GM06990 (cell line): Measurements from ENCODE around the gene LMBR1.

ENCODE experiments used
- DNase-seq: peaks from one replicate; pipeline ENCODE4 v3.0.0-alpha.2; 2011; ENCODE audit not compliant: insufficient read length; ENCODE audit errors: extremely low read depth
- H3K27me3 ChIP-seq: replicated peaks from 2 replicates; pipeline ENCODE4 v1.6.0; 2011; ENCODE audit warnings: low read length; ENCODE audit not compliant: control insufficient read depth, insufficient read depth
- H3K36me3 ChIP-seq: 2 replicates; pipeline ENCODE4 v1.5.1; 2011; ENCODE audit warnings: low read length; ENCODE audit not compliant: control insufficient read depth, insufficient read depth
- H3K4me3 ChIP-seq: replicated peaks from 2 replicates; pipeline ENCODE4 v1.5.1; 2011; ENCODE audit warnings: low read depth, mild to moderate bottlenecking, control low read depth, low read length
- TF ChIP-seq, protein P1 (sequence below): IDR thresholded peaks from 2 replicates; pipeline ENCODE4 v1.5.1; 2011; ENCODE audit warnings: low read length, control low read depth, mild to moderate bottlenecking, inconsistent platforms; ENCODE audit not compliant: insufficient read depth, poor library complexity, severe bottlenecking

Gene LMBR1

DNA sequence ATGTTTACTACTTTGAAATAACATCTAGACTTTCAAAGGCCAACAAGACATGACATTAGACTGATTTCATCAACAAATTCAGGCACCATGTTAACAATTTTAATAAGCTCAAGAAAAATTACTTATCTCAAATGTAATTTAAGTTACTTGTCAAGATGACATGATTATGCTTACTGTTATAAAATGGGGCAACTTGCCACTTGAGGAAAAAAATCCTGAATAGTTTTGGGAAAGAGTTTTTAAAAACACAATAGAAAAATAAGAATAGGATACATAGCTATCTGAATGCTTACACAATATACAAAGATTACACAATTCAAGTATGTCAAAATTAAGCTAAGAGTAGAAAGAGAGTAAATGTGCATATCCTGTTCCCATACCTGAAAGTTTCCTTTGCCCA, 167.0 kb downstream of the LMBR1 start:
- Histone ChIP-seq H3K4me3 (no peak overlapping the region), H3K36me3 (no peaks in the 10 kb centered on the region), H3K27me3 (no peaks in the 10 kb centered on the region)
- TF ChIP-seq, protein P1, sequence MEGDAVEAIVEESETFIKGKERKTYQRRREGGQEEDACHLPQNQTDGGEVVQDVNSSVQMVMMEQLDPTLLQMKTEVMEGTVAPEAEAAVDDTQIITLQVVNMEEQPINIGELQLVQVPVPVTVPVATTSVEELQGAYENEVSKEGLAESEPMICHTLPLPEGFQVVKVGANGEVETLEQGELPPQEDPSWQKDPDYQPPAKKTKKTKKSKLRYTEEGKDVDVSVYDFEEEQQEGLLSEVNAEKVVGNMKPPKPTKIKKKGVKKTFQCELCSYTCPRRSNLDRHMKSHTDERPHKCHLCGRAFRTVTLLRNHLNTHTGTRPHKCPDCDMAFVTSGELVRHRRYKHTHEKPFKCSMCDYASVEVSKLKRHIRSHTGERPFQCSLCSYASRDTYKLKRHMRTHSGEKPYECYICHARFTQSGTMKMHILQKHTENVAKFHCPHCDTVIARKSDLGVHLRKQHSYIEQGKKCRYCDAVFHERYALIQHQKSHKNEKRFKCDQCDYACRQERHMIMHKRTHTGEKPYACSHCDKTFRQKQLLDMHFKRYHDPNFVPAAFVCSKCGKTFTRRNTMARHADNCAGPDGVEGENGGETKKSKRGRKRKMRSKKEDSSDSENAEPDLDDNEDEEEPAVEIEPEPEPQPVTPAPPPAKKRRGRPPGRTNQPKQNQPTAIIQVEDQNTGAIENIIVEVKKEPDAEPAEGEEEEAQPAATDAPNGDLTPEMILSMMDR, result no peak
- DNase-seq, result no peak

DNA sequence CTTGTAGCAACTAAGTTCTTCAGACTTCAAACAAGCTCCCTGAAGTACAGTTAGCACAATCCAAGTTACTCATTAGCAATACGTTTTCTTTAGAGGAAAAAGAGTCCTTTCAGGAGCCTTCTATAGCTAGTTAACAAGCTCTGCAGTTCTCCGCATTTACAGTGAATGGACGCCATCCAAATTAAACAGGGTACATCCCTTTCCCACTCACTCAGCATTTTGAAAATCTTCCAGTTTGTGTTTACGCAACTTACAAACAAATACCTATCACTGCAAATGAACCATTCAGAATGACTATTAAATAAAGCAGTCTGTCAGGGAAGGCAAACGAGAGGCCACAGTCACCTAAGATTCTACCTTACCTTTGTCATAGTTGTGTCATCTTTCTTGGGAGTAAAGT, 167.9 kb downstream of the LMBR1 start:
- Histone ChIP-seq H3K27me3 (no peaks in the 10 kb centered on the region), H3K36me3 (no peaks in the 10 kb centered on the region), H3K4me3 (no peak overlapping the region)
- DNase-seq, result no peak
- TF ChIP-seq, protein P1, result no peak

DNA sequence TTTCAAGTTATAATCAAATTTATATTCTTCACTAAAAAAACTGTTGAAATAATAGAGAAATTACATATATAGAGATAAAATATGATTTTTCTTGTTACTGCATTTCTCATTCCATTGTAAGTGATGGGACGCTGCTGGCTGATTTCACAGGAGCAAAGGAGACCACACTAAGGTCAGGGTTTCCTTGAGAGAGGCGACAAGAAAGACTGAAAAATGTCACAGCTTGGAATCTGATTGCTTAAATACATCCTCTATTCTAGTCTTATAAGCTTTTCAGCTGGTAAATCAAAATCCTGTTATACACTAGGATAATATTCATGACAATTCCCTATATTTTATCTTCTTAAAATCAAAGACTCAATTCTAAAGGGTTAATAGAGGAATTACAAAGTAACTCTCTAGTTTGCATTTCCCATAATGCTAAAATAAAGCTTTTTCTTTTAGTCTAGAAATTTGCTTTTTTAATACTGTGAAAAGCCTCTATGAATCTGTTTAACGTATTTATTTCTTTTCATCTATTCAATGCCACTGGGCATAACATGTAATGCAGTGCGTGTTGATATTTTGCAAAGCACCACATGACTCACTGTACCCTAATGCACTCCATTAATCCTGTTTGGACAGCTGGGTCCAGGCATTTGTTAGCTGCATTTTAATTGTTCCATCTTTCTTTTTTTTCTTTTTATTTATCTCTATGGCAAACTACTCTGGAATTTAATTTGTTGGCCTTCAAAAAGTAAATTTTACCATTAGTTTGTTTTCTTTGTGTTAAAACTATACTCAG, 170.7 kb downstream of the LMBR1 start:
- Histone ChIP-seq H3K36me3 (no peaks in the 10 kb centered on the region), H3K27me3 (no peaks in the 10 kb centered on the region), H3K4me3 (no peak overlapping the region)
- no peak for DNase-seq
- TF ChIP-seq, protein P1, result no peak

DNA sequence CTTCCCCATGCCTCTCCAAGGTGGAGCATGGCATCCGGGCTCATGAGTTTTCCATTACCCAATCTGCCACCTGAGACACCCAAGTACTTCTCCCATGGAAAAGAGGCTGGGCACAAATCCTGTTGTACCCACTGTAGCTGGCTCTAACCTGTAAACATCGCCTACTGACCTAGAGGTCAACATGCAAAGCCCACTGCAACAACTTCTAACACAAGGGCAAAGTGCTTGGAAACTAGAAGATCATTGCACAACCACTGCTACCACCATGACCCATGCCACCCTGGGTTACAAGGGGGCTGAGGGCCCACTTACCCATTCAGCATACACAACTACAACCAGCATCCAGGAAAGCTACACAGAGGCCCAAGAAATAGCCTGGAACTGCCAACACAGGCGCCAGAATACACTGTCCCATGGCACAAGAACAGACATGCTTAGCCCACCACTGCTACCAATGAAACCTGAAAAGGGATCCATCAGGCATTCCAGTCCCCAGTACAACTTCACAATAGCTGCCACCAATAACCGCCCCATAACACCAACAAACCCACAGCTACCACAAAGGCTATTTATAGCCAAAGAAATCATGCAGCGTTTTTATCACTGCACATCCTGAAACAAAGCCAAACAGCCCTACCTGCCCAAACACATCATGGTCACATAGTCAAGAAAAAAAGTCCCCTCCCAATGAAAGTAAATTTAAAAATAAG, 189.1 kb downstream of the LMBR1 start:
- TF ChIP-seq, protein P1, result no peak
- H3K4me3 ChIP-seq, result no peak overlapping the region
- DNase-seq, result no peak

DNA sequence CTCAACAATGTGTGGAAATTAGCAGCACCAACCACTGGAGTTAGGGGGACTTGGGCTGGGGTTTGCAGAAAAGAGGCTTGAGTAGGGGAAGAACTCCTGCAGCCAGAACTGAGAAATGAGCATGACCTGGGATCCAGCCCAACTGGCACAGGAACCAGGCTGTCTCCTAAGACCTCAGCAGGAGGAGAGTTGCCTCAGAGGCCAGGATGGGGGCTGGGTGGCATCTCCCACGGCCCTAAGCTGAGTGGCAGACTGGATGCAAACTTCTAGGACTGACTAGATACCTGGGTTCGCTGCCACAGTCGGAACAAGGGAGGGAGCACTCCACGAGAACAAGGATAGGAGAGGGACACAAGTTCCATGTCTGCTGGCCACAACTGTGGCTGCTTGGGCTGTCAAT, 189.8 kb downstream of the LMBR1 start:
- DNase-seq, result no peak
- TF ChIP-seq, protein P1, result no peak
- no peaks in the 10 kb centered on the region for H3K36me3 ChIP-seq
- no peak overlapping the region for H3K4me3 ChIP-seq
- H3K27me3 ChIP-seq, result no peaks in the 10 kb centered on the region

More for the DNA sequence above, 189.1 kb downstream of the LMBR1 start:
- Histone ChIP-seq H3K36me3 (no peaks in the 10 kb centered on the region), H3K27me3 (no peaks in the 10 kb centered on the region)
